DMS79 (cell line): ENCODE measurements around the gene SNN.

Experiments
- DNase-seq: peaks from one replicate; lab custom pipeline; 2025; lab: John Stamatoyannopoulos, UW

The SNN gene

GRCh38 chr16:11635113-11635652, 33.1 kb upstream of the SNN start:
- no peak for DNase-seq

- DNase-seq, result no peak
Observed at GRCh38 chr16:11635679-11636171, 32.5 kb upstream of the SNN start.

- peak; percentile 26 for DNase-seq
Observed at GRCh38 chr16:11636172-11636721, 32.0 kb upstream of the SNN start.

- DNase-seq, result no peak
Observed at GRCh38 chr16:11637320-11637719, 30.9 kb upstream of the SNN start.

GRCh38 chr16:11638140-11638539, 30.1 kb upstream of the SNN start:
- no peak for DNase-seq

GRCh38 chr16:11639008-11639562, 29.2 kb upstream of the SNN start:
- DNase-seq, result no peak

GRCh38 chr16:11639925-11640899, 28.0 kb upstream of the SNN start:
- peak; percentile 38 for DNase-seq

GRCh38 chr16:11640987-11641817, 27.1 kb upstream of the SNN start:
- peak; percentile 47 for DNase-seq

- DNase-seq, result no peak
Observed at GRCh38 chr16:11642765-11643116, 25.5 kb upstream of the SNN start.

- DNase-seq, result no peak
Observed at GRCh38 chr16:11649276-11649675, 19.0 kb upstream of the SNN start.

- DNase-seq, result no peak
Observed at GRCh38 chr16:11650641-11651591, 17.3 kb upstream of the SNN start.

- DNase-seq, result no peak
Observed at GRCh38 chr16:11651796-11652195, 16.5 kb upstream of the SNN start.

- no peak for DNase-seq
Observed at GRCh38 chr16:11655655-11656054, 12.6 kb upstream of the SNN start.

- no peak for DNase-seq
Observed at GRCh38 chr16:11657556-11657955, 10.7 kb upstream of the SNN start.

- no peak for DNase-seq
Observed at GRCh38 chr16:11658896-11659708, 9.2 kb upstream of the SNN start.

- DNase-seq, result no peak
Observed at GRCh38 chr16:11660565-11660964, 7.7 kb upstream of the SNN start.

- DNase-seq, result no peak
Observed at GRCh38 chr16:11662582-11662981, 5.7 kb upstream of the SNN start.

- DNase-seq, result no peak
Observed at GRCh38 chr16:11665071-11665491, 3.2 kb upstream of the SNN start.

- DNase-seq, result no peak
Observed at GRCh38 chr16:11666103-11667055, 1.9 kb upstream of the SNN start.
